BLaER1 (cell line): ENCODE data around the gene FRRS1.

Experiments
- H3K27ac ChIP-seq: shearing (Covaris generic); formaldehyde crosslinking; 2 replicates; pipeline ENCODE4 v1.8.1; 2022
- H3K27me3 ChIP-seq: shearing (Covaris generic); formaldehyde crosslinking; 2 replicates; pipeline ENCODE4 v1.8.1; 2022
- H3K36me3 ChIP-seq: shearing (Covaris generic); formaldehyde crosslinking; 2 replicates; pipeline ENCODE4 v1.8.1; 2022
- H3K4me1 ChIP-seq: shearing (Covaris generic); formaldehyde crosslinking; 2 replicates; pipeline ENCODE4 v1.8.1; 2022
- H3K4me2 ChIP-seq: shearing (Covaris generic); formaldehyde crosslinking; 2 replicates; pipeline ENCODE4 v1.8.1; 2022
- H3K4me3 ChIP-seq: shearing (Covaris generic); formaldehyde crosslinking; 2 replicates; pipeline ENCODE4 v1.8.1; 2022
- H3K9ac ChIP-seq: shearing (Covaris generic); formaldehyde crosslinking; 2 replicates; pipeline ENCODE4 v1.8.1; 2022
- H3K9me3 ChIP-seq: shearing (Covaris generic); formaldehyde crosslinking; 2 replicates; pipeline ENCODE4 v1.8.1; 2022
- H4K20me1 ChIP-seq: shearing (Covaris generic); formaldehyde crosslinking; 2 replicates; pipeline ENCODE4 v1.8.1; 2022
- Cebpa-rat ChIP-seq: shearing (Covaris generic); IDR thresholded peaks from 2 replicates; pipeline ENCODE4 v1.8.1; 2022

Gene FRRS1

DNA sequence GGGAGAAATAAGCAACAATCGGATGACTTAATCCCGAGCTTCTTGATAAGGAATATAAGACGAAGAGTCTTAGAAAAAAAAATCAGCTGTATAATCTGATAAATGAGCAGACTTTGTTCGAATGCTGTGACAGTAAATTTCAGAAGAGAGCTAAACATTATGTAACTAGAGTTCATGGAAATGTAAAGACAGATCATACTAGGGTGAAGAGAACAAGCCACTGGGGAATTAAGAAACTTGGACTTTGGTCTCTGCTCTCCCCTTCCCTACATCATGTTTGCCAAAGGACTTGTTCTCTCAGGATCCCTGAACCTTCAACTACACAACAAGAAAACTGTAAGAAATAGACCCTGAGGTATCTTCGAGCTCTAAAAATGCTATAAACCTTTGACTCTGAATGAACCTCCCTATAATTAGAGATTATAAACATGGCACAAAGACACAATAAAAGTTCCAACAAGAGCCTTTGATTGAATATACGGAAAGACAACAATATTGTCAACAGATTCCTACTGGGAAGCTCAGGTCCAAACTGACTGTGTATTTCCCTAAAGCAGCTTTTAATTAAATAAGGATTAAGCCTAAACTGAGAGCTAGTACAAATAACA, 27.5 kb downstream of the FRRS1 start:
- H3K4me1 ChIP-seq = no peaks in the 10 kb centered on the region
- no peaks in the 10 kb centered on the region for H3K9me3 ChIP-seq
- H3K36me3 ChIP-seq = no peaks in the 10 kb centered on the region
- no peak for TF ChIP-seq Cebpa-rat
- no peak overlapping the region for H3K4me3 ChIP-seq
- H3K4me2 ChIP-seq = no peak overlapping the region
- no peak overlapping the region for H3K9ac ChIP-seq
- H3K27me3 ChIP-seq = no peaks in the 10 kb centered on the region
- no peaks in the 10 kb centered on the region for H4K20me1 ChIP-seq
- H3K27ac ChIP-seq = no peak overlapping the region

DNA sequence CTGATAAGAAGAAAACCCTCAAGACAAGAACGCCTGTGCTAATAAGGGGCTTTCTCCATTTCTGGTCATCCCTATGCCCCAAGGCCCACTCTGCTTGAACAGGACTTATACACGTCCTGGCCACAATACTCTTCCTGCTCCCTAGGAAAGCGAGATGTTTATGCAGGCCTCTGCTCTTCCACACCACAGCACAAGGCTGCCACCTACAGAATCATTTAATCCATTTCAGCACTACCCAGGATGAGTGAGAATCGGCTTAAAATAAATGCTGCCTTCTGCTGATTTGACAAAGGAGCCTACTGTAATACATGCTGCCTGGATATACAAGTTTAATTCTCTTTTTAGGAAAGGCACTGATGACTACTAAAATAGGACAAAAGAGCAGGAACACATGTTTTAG, 29.4 kb downstream of the FRRS1 start:
- Histone ChIP-seq H3K4me3 (no peak overlapping the region), H3K36me3 (no peaks in the 10 kb centered on the region)

DNA sequence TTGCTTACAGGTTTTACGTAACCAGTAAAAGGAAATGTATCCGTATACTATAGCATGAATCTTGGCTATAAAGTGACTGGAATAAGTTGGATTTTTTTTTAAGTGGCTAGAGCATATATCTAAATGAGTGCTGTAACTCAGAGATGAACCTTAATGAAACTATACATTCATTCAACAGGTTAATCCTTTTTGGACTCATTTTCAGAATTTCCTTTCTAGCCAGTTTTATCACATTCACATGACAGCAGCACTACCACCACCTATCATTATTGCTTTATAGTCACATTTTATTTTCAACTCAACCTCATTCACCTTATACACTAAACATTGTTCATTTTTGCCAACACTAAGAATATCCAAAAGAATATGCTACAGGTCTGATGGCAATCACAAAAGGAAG, 30.6 kb downstream of the FRRS1 start:
- Histone ChIP-seq H3K9ac (no peak overlapping the region), H3K27ac (no peak overlapping the region), H3K27me3 (no peaks in the 10 kb centered on the region), H3K4me3 (no peak overlapping the region), H4K20me1 (no peaks in the 10 kb centered on the region), H3K4me2 (no peak overlapping the region), H3K4me1 (no peaks in the 10 kb centered on the region), H3K9me3 (no peaks in the 10 kb centered on the region), H3K36me3 (no peaks in the 10 kb centered on the region)
- no peak for TF ChIP-seq Cebpa-rat

More for the DNA sequence above, 29.4 kb downstream of the FRRS1 start:
- H3K4me2 ChIP-seq = no peak overlapping the region
- no peaks in the 10 kb centered on the region for H4K20me1 ChIP-seq
- no peak overlapping the region for H3K9ac ChIP-seq
- no peaks in the 10 kb centered on the region for H3K27me3 ChIP-seq
- no peak overlapping the region for H3K27ac ChIP-seq
- TF ChIP-seq Cebpa-rat = no peak
- no peaks in the 10 kb centered on the region for H3K4me1 ChIP-seq
- no peaks in the 10 kb centered on the region for H3K9me3 ChIP-seq

DNA sequence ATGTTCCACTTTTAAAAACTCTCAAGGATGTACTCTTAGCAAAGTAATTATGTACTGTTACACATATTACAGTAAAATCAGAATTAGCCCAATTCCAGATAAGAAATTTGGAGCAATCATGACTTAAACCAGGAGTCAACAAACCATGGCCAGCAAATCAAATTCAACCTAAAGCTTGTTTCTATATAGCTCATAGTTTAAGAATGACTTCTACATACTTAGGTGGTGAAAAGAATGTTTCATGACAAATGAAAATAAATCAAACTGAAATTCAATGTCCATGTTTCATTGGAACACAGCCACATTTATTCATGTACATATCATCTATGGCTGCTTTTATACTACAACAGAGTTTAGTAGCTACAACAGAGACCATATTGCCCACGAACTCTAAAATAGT, 35.1 kb downstream of the FRRS1 start:
- Histone ChIP-seq H3K27me3 (no peaks in the 10 kb centered on the region), H3K4me3 (no peak overlapping the region), H3K27ac (no peak overlapping the region), H3K9ac (no peak overlapping the region), H3K36me3 (no peaks in the 10 kb centered on the region), H3K9me3 (no peaks in the 10 kb centered on the region), H3K4me1 (peaks cover 10% of the 10 kb centered on the region), H4K20me1 (no peaks in the 10 kb centered on the region), H3K4me2 (no peak overlapping the region)
- no peak for TF ChIP-seq Cebpa-rat

DNA sequence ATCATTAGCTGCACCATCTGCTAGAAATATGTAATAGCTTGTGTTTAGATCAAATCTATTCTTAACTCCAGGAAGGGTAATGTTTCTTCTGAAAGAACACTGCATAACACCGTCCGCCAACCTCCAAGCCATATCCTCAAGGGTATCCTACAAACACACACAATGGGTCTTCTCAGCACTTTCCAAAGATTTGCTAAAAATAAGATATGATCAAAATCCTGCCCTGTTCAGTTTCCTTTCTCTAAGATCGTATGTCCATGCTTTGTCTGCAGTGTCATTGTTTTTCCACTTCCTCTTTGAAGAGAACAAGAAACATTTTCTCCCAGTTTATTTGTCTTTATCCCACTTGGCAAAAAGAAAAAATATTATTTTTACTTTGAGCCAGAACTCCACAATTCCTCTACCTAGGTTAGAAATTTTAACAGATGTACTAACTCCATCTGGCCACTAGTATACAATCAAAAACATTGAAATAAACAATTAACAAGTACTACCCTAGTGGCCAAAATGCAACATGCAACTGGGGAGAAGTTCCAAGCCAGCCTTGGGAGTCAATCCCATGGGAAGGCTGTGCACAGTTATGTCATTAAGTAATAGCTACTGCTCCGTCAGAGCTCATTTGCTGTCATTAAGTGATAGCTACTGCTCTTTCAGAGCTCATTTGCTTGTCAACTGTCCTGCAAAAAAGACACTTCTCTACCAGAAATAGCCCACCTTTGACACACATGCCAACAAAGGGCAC, 37.8 kb downstream of the FRRS1 start:
- no peak overlapping the region for H3K27ac ChIP-seq
- H3K27me3 ChIP-seq = no peaks in the 10 kb centered on the region
- H3K4me2 ChIP-seq = peak overlapping the region; percentile 31
- no peaks in the 10 kb centered on the region for H4K20me1 ChIP-seq
- no peaks in the 10 kb centered on the region for H3K36me3 ChIP-seq
- no peak overlapping the region for H3K4me3 ChIP-seq
- no peak for TF ChIP-seq Cebpa-rat
- H3K9me3 ChIP-seq = no peaks in the 10 kb centered on the region
- no peak overlapping the region for H3K9ac ChIP-seq
- H3K4me1 ChIP-seq = peaks cover 10% of the 10 kb centered on the region

DNA sequence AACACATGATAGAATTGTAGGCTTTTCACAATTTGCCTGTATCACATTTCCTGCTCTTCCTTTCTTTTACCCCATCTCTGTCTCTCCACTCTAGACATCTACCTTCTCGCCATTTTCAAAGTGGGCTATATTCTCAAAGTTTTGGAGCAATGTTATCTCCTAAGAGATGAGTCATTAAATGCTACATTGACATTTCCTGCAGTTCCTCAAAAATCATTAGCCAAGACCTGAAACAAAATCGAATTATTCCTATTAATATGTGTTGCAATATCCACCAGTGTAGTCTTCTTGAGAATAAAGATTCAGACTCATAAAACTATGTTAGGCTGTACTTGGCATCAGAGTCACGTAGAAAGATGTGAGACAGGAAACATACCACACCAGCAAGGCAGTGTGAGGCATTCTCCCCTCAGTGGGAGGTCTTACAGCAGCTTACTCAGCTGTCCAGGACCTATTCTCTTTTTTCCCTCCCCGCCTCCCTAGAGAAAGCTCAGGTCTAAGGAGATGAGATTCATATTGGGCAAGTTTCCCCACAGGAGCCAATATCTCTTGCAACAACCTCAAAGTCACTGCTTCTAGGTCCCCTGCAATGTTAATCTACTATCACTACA, 38.8 kb downstream of the FRRS1 start:
- no peaks in the 10 kb centered on the region for H3K36me3 ChIP-seq
- no peaks in the 10 kb centered on the region for H3K27me3 ChIP-seq
- no peak overlapping the region for H3K4me3 ChIP-seq
- H3K4me2 ChIP-seq = peak overlapping the region; percentile 31; the same call in 1 of the 2 replicates
- H4K20me1 ChIP-seq = no peaks in the 10 kb centered on the region
- no peak for TF ChIP-seq Cebpa-rat
- peaks cover 10% of the 10 kb centered on the region for H3K4me1 ChIP-seq
- H3K9me3 ChIP-seq = no peaks in the 10 kb centered on the region
- H3K9ac ChIP-seq = no peak overlapping the region
- H3K27ac ChIP-seq = no peak overlapping the region

DNA sequence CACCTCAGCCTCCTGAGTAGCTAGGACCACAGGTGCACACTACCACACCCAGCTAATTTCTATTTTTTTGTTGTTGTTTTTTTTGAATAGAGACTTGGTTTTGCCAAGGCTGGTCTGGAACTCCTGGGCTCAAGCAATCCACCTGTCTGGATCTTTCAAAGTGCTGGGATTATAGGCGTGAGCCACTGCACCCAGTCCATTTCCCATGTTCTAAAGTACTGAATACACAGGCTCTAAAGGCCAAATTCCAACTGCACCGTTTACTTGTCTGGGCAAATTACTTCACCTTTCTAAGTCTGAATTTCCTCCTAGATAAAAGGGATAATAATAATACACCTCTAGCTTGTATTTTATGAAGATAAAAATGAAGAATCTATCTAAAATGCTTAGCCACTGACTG, 39.6 kb downstream of the FRRS1 start:
- Histone ChIP-seq H3K9me3 (no peaks in the 10 kb centered on the region), H3K4me3 (no peak overlapping the region), H3K27me3 (no peaks in the 10 kb centered on the region), H3K27ac (no peak overlapping the region), H3K9ac (no peak overlapping the region), H3K4me1 (peaks cover 10% of the 10 kb centered on the region), H4K20me1 (no peaks in the 10 kb centered on the region), H3K36me3 (no peaks in the 10 kb centered on the region), H3K4me2 (no peak overlapping the region)
- TF ChIP-seq Cebpa-rat = no peak

DNA sequence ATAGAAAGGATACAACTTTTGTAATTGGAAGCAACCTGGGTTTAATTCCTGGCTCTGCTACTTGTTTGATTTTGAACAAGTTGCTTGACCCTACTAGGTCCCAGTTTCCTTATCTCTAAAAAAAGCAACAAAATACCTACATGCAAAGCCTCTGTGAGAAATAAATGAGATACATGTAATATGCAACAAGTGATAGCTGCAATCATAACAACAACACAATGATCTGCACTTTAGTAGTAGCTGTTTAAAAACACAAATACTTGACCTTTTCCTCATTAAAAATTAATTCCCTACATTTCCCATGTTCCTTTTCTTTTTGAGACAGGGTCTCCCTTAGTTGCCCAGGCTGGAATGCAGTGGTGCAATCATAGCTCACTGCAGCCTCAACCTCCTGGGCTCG, 40.0 kb downstream of the FRRS1 start:
- Histone ChIP-seq H3K36me3 (no peaks in the 10 kb centered on the region), H3K9ac (no peak overlapping the region), H4K20me1 (no peaks in the 10 kb centered on the region), H3K4me1 (peaks cover 10% of the 10 kb centered on the region), H3K4me2 (no peak overlapping the region), H3K27me3 (no peaks in the 10 kb centered on the region), H3K4me3 (no peak overlapping the region), H3K9me3 (no peaks in the 10 kb centered on the region), H3K27ac (no peak overlapping the region)
- no peak for TF ChIP-seq Cebpa-rat

DNA sequence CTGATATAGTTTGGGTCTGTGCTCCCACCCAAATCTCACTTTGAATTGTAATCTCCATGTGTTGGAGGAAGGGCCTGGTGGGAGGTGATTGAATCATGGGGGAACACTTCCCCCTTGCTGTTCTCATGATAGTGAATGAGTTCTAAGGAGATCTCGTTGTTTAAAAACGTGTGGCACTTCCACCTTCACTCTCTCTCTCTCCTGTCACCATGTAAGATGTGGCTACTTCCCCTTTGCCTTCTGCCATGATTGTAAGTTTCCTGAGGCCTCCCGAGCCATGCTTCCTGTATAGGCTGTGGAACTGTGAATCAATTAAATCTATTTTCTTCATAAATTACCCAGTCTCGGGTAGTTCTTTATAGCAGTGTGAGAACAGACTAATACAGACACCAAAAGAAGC, 40.4 kb downstream of the FRRS1 start:
- no peak for TF ChIP-seq Cebpa-rat
- no peaks in the 10 kb centered on the region for H3K27me3 ChIP-seq
- H3K4me2 ChIP-seq = no peak overlapping the region

DNA sequence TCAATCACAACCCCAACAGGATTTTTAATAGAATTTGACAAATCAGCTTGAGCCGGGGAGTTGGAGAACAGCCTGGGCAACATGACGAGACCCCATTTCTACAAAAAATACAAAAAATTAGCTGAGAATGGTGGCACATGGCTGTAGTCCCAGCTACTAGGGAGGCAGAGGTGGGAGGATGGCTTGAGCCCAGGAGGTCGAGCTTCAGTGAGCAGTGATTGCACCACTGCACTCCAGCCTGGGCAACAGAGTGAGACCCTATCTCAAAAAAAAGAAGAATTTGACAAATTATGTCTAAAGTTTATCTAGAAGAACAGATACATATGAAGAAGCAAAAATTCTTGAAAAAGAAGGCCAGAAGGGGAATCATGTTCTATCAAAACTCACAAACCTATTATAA, 43.2 kb downstream of the FRRS1 start:
- H4K20me1 ChIP-seq = no peaks in the 10 kb centered on the region
- no peak for TF ChIP-seq Cebpa-rat
- H3K27me3 ChIP-seq = no peaks in the 10 kb centered on the region
- H3K36me3 ChIP-seq = no peaks in the 10 kb centered on the region
- H3K9me3 ChIP-seq = no peaks in the 10 kb centered on the region
- H3K9ac ChIP-seq = no peak overlapping the region
- no peak overlapping the region for H3K4me2 ChIP-seq
- H3K27ac ChIP-seq = no peak overlapping the region
- H3K4me1 ChIP-seq = peaks cover 6% of the 10 kb centered on the region
- H3K4me3 ChIP-seq = no peak overlapping the region

More for the DNA sequence above, 40.4 kb downstream of the FRRS1 start:
- H3K9me3 ChIP-seq = no peaks in the 10 kb centered on the region
- no peaks in the 10 kb centered on the region for H4K20me1 ChIP-seq
- no peak overlapping the region for H3K27ac ChIP-seq
- no peak overlapping the region for H3K9ac ChIP-seq
- no peak overlapping the region for H3K4me3 ChIP-seq
- no peaks in the 10 kb centered on the region for H3K36me3 ChIP-seq
- H3K4me1 ChIP-seq = peaks cover 10% of the 10 kb centered on the region
